ENCODE measurements around the gene URB2. TPM values are rescaled to one million over a fixed set of nuclear protein-coding genes. Genes with fewer than 3 reads are reported as not detected.

Gene URB2
- total and polyA plus RNA-seq, 10 of the 15 experiments (the other 5 are each of a cell fraction or from before 2014, with no cell fraction given): 2.7 to 24.0 (median 16.9) TPM

DNA sequence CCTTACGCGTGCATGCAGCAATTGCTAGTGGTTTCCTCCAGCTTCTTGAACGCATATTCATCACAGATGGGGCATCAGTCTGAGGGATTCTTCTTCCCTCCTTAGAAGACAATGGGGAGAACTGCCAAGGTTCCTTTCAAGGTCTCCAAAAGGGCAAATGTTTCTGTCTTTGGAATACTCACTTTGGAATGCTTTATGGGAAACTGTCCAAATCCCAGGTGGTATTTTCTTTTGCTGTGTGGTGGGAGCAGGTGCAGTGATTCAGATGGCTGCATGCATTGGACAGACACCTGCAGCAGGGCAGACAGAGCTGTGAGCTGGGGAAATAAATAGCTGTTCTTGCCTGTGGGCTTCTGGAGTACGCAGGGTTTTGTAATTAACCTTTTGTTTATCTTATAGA is 40.5 kb downstream of the URB2 start:
- intact Hi-C loops (cut with micrococcal nuclease; ENCODE audit: unreplicated experiment): loop anchor here (10.0 kb wide), 1 partner anchor 178 kb away; no protein-coding TSS in a partner anchor
- in situ Hi-C loops (cut with MboI): no loop called here
- 100% methylated on average over 4 of the region's 4 CpGs for WGBS (ENCODE audit: insufficient coverage, insufficient replicate concordance, low lambda C conversion rate, missing lambda C conversion rate)
- Histone ChIP-seq H3K4me3 (no peak overlapping the region), H3K4me1 (ENCODE audit: control insufficient read depth, insufficient read depth, low read length) (peaks cover 15% of the 10 kb centered on the region), H3K4me2 (ENCODE audit: control insufficient read depth, insufficient read depth) (no peak overlapping the region), H2AFZ (ENCODE audit: control insufficient read depth, low read depth, low read length) (no peak overlapping the region), H4K20me1 (ENCODE audit: control insufficient read depth, insufficient read depth) (no peaks in the 10 kb centered on the region), H3K9me3 (replicated peaks; ENCODE audit: control insufficient read depth, insufficient read depth, low read length) (no peaks in the 10 kb centered on the region; the same call in 2 of the 3 replicates), H3K27me3 (replicated peaks in 1 of 2; ENCODE audit: control insufficient read depth in 2 of 2, insufficient read depth in 2 of 2, low read length in 1 of 2) (no peaks in the 10 kb centered on the region), H3K27ac (ENCODE audit: control insufficient read depth, insufficient read depth) (no peak overlapping the region), H3K79me2 (ENCODE audit: control insufficient read depth, insufficient read depth, low read length) (no peaks in the 10 kb centered on the region), H3K36me3 (ENCODE audit: control insufficient read depth in 2 of 2, insufficient read depth in 2 of 2, low read length in 1 of 2) (peaks cover 0 to 5% of the 10 kb centered on the region in 2 experiments; a peak in 2 of 4 replicates), H3K9ac (ENCODE audit: control insufficient read depth, insufficient read depth, low read length) (no peak overlapping the region)
- ATAC-seq: no peak
- no peak for DNase-seq (ENCODE audit: low read depth, low spot score)
- SMC1A ChIA-PET (ENCODE audit: uncharacterized antibody, unreplicated experiment): no interaction called here
- CTCF ChIA-PET: interaction anchor here (1.4 to 1.5 kb wide), 2 partner anchors 456 to 648 kb away, joined by 3 to 4 read pairs; no protein-coding TSS in a partner anchor
- FAIRE-seq: no peak
- BruUV-seq (replicated peaks): no TSS peak
- RAD21 ChIA-PET (ENCODE audit: unreplicated experiment): no interaction called here
- POLR2A ChIA-PET: no interaction called here
- TF ChIP-seq BMI1 (IDR thresholded peaks at IDR 0.05; ENCODE audit: borderline replicate concordance) (no peak), NR2F1 (conservative IDR thresholded peaks at IDR 0.05) (no peak), ZBTB11 (CRISPR knock-in tag; IDR thresholded peaks at IDR 0.05) (no peak), ETV6 (conservative IDR thresholded peaks at IDR 0.05 in 1 of 2, IDR thresholded peaks at IDR 0.05 in 1 of 2; ENCODE audit: borderline replicate concordance in 1 of 2, low read depth in 1 of 2) (no peak), CBFB (IDR thresholded peaks at IDR 0.05; ENCODE audit: low read depth) (no peak), IRF4 (IDR thresholded peaks at IDR 0.05; ENCODE audit: low read depth, low read length) (no peak), FOS (IDR thresholded peaks at IDR 0.05; ENCODE audit: borderline replicate concordance, extremely low read depth, insufficient read length) (no peak), SMAD5 (IDR thresholded peaks at IDR 0.05; ENCODE audit: low read depth) (no peak), JUND (IDR thresholded peaks at IDR 0.05; ENCODE audit: low read depth, low read length) (no peak), LARP7 (IDR thresholded peaks at IDR 0.05) (no peak), MEF2A (IDR thresholded peaks at IDR 0.05; ENCODE audit: insufficient read depth, low read depth, low read length) (no peak), SREBF1 (IDR thresholded peaks at IDR 0.05; ENCODE audit: low read length) (no peak), GABPA (IDR thresholded peaks at IDR 0.05; ENCODE audit: low read depth) (no peak), CHD4 (IDR thresholded peaks at IDR 0.05) (no peak), ZSCAN29 (IDR thresholded peaks at IDR 0.05) (no peak), POU2F2 (IDR thresholded peaks at IDR 0.05; ENCODE audit: borderline replicate concordance, low read depth, low read length) (no peak)
- TF ChIP-seq, protein P1, sequence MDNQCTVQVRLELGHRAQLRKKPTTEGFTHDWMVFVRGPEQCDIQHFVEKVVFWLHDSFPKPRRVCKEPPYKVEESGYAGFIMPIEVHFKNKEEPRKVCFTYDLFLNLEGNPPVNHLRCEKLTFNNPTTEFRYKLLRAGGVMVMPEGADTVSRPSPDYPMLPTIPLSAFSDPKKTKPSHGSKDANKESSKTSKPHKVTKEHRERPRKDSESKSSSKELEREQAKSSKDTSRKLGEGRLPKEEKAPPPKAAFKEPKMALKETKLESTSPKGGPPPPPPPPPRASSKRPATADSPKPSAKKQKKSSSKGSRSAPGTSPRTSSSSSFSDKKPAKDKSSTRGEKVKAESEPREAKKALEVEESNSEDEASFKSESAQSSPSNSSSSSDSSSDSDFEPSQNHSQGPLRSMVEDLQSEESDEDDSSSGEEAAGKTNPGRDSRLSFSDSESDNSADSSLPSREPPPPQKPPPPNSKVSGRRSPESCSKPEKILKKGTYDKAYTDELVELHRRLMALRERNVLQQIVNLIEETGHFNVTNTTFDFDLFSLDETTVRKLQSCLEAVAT (IDR thresholded peaks at IDR 0.05): no peak
- TF ChIP-seq, protein P2, sequence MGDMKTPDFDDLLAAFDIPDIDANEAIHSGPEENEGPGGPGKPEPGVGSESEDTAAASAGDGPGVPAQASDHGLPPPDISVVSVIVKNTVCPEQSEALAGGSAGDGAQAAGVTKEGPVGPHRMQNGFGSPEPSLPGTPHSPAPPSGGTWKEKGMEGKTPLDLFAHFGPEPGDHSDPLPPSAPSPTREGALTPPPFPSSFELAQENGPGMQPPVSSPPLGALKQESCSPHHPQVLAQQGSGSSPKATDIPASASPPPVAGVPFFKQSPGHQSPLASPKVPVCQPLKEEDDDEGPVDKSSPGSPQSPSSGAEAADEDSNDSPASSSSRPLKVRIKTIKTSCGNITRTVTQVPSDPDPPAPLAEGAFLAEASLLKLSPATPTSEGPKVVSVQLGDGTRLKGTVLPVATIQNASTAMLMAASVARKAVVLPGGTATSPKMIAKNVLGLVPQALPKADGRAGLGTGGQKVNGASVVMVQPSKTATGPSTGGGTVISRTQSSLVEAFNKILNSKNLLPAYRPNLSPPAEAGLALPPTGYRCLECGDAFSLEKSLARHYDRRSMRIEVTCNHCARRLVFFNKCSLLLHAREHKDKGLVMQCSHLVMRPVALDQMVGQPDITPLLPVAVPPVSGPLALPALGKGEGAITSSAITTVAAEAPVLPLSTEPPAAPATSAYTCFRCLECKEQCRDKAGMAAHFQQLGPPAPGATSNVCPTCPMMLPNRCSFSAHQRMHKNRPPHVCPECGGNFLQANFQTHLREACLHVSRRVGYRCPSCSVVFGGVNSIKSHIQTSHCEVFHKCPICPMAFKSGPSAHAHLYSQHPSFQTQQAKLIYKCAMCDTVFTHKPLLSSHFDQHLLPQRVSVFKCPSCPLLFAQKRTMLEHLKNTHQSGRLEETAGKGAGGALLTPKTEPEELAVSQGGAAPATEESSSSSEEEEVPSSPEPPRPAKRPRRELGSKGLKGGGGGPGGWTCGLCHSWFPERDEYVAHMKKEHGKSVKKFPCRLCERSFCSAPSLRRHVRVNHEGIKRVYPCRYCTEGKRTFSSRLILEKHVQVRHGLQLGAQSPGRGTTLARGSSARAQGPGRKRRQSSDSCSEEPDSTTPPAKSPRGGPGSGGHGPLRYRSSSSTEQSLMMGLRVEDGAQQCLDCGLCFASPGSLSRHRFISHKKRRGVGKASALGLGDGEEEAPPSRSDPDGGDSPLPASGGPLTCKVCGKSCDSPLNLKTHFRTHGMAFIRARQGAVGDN (IDR thresholded peaks at IDR 0.05): no peak

Measured in GM12878 (cell line).